ENCODE data around the gene SEPTIN3.
A peak's percentile ranks its signal among the peaks of the same experiment; 100 is the strongest.

SEPTIN3 gene

DNA sequence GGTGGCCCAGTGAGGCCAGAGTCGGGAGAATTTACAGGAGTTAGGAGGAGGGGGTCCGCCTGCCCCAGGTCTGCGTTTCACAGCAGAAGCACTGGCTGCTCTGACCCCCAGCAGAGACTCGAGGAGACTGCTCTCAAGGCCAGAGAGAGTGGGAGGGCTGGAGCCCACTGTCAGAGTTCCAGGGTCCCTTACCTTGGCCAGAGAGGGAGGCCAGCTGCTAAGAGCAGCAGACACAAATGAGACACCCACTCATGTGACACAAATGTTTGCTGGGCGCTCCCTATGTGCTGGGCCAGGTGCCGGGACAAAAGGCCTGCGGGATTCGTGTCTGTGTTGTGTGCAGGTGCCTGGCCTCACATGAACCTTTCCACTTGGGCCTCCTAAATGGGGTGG lies 39.8 kb upstream of the SEPTIN3 start:
- H3K27ac ChIP-seq (ENCODE audit: low read length) = peak overlapping the region; percentile 33; the same call in 1 of the 2 replicates
- H3K4me2 ChIP-seq (ENCODE audit: low read length) = 0 out of 2 replicates have a peak overlapping the region, but pooled peaks have one; percentile 3
- peaks cover 71% of the 10 kb centered on the region for H3K4me1 ChIP-seq (ENCODE audit: low read length)
- no peaks in the 10 kb centered on the region for H3K9me3 ChIP-seq (ENCODE audit: insufficient read depth, low read length)
- H3K4me3 ChIP-seq (ENCODE audit: low read length) = no peak overlapping the region
- H3K36me3 ChIP-seq (replicated peaks; ENCODE audit: low read depth, low read length) = peaks cover 4% of the 10 kb centered on the region
- no peaks in the 10 kb centered on the region for H4K20me1 ChIP-seq (ENCODE audit: insufficient read depth, low read length)
- H3K27me3 ChIP-seq (ENCODE audit: low read depth, low read length) = peaks cover 13% of the 10 kb centered on the region
- no peaks in the 10 kb centered on the region for H3K79me2 ChIP-seq (ENCODE audit: low read length)
- no peak overlapping the region for H3K9ac ChIP-seq (ENCODE audit: low read length)
- no peak overlapping the region for H2AFZ ChIP-seq (ENCODE audit: low read depth, low read length)
- TF ChIP-seq, protein P1, sequence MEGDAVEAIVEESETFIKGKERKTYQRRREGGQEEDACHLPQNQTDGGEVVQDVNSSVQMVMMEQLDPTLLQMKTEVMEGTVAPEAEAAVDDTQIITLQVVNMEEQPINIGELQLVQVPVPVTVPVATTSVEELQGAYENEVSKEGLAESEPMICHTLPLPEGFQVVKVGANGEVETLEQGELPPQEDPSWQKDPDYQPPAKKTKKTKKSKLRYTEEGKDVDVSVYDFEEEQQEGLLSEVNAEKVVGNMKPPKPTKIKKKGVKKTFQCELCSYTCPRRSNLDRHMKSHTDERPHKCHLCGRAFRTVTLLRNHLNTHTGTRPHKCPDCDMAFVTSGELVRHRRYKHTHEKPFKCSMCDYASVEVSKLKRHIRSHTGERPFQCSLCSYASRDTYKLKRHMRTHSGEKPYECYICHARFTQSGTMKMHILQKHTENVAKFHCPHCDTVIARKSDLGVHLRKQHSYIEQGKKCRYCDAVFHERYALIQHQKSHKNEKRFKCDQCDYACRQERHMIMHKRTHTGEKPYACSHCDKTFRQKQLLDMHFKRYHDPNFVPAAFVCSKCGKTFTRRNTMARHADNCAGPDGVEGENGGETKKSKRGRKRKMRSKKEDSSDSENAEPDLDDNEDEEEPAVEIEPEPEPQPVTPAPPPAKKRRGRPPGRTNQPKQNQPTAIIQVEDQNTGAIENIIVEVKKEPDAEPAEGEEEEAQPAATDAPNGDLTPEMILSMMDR (IDR thresholded peaks at IDR 0.05; ENCODE audit: low read depth, low read length) = no peak
- no peak for TF ChIP-seq EZH2phosphoT487 (IDR thresholded peaks at IDR 0.05; ENCODE audit: low read depth)

DNA sequence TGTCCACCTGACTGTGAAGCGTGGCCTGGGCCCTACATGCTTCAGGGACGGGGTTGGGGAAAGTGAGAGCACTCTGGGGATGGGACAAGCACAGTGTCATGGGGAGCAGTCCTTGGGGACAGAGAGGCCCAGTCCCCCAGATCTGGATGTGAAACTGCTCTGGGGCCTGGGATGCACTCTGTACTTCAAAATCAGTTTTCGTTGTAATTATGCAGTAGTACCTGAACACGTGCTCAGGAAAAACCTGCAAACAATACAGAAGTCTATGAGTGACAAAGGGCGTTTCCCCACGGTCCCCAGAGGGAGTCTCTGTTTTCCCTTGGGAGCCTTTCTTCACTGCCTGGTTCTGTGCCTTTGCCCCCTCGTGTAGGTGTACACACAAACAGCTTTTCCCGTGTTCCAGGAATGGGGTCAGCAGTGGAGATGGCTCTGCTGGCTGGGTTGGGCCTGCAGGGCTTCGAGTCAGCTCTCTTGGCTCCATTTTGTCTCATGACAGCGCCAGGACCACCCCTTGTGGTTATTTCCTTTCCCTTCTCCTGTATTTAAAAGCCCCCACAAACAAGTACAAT lies 37.5 kb upstream of the SEPTIN3 start:
- Histone ChIP-seq H3K9ac (ENCODE audit: low read length) (no peak overlapping the region; the same call in 1 of the 2 replicates), H3K27ac (ENCODE audit: low read length) (peak overlapping the region; percentile 51), H3K4me3 (ENCODE audit: low read length) (no peak overlapping the region), H3K36me3 (replicated peaks; ENCODE audit: low read depth, low read length) (peaks cover 11% of the 10 kb centered on the region), H3K79me2 (ENCODE audit: low read length) (no peaks in the 10 kb centered on the region), H2AFZ (ENCODE audit: low read depth, low read length) (no peak overlapping the region), H4K20me1 (ENCODE audit: insufficient read depth, low read length) (no peaks in the 10 kb centered on the region; the same call in 1 of the 2 replicates), H3K4me2 (ENCODE audit: low read length) (peak overlapping the region; percentile 48), H3K27me3 (ENCODE audit: low read depth, low read length) (peaks cover 3% of the 10 kb centered on the region; the same call in 1 of the 2 replicates), H3K9me3 (ENCODE audit: insufficient read depth, low read length) (no peaks in the 10 kb centered on the region), H3K4me1 (ENCODE audit: low read length) (peaks cover 76% of the 10 kb centered on the region)
- no peak for TF ChIP-seq EZH2phosphoT487 (IDR thresholded peaks at IDR 0.05; ENCODE audit: low read depth)
- TF ChIP-seq, protein P1 (IDR thresholded peaks at IDR 0.05; ENCODE audit: low read depth, low read length) = no peak

DNA sequence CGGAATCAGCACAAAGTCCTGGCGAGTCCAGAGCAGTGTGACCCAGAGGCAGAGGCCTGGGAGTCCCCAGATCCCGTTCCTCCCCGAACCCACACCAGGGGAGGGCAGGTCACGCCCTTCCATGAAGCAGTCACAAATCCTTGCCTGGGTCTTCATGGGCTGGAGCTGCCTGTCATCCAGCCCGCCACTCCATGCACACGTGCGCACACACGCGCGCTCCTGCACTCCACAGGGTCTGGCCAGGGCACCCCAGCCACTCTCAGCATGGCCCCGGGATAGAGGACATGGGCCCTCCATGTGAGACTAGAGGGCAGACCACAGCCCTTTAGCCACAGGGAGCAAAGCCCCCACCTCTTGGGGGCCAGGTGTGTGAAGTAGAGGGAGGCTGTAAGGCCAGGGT lies 36.9 kb upstream of the SEPTIN3 start:
- H3K4me1 ChIP-seq (ENCODE audit: low read length) = peaks cover 76% of the 10 kb centered on the region
- H3K36me3 ChIP-seq (replicated peaks; ENCODE audit: low read depth, low read length) = peaks cover 17% of the 10 kb centered on the region
- no peaks in the 10 kb centered on the region for H3K79me2 ChIP-seq (ENCODE audit: low read length)
- H3K9ac ChIP-seq (ENCODE audit: low read length) = no peak overlapping the region
- no peak overlapping the region for H3K4me3 ChIP-seq (ENCODE audit: low read length)
- H3K4me2 ChIP-seq (ENCODE audit: low read length) = peak overlapping the region; percentile 48; the same call in 1 of the 2 replicates
- no peaks in the 10 kb centered on the region for H3K9me3 ChIP-seq (ENCODE audit: insufficient read depth, low read length)
- H2AFZ ChIP-seq (ENCODE audit: low read depth, low read length) = no peak overlapping the region
- no peaks in the 10 kb centered on the region; the same call in 1 of the 2 replicates for H4K20me1 ChIP-seq (ENCODE audit: insufficient read depth, low read length)
- TF ChIP-seq, protein P1 (IDR thresholded peaks at IDR 0.05; ENCODE audit: low read depth, low read length) = no peak
- TF ChIP-seq EZH2phosphoT487 (IDR thresholded peaks at IDR 0.05; ENCODE audit: low read depth) = no peak
- H3K27ac ChIP-seq (ENCODE audit: low read length) = peak overlapping the region; percentile 51
- no peaks in the 10 kb centered on the region; the same call in 1 of the 2 replicates for H3K27me3 ChIP-seq (ENCODE audit: low read depth, low read length)

DNA sequence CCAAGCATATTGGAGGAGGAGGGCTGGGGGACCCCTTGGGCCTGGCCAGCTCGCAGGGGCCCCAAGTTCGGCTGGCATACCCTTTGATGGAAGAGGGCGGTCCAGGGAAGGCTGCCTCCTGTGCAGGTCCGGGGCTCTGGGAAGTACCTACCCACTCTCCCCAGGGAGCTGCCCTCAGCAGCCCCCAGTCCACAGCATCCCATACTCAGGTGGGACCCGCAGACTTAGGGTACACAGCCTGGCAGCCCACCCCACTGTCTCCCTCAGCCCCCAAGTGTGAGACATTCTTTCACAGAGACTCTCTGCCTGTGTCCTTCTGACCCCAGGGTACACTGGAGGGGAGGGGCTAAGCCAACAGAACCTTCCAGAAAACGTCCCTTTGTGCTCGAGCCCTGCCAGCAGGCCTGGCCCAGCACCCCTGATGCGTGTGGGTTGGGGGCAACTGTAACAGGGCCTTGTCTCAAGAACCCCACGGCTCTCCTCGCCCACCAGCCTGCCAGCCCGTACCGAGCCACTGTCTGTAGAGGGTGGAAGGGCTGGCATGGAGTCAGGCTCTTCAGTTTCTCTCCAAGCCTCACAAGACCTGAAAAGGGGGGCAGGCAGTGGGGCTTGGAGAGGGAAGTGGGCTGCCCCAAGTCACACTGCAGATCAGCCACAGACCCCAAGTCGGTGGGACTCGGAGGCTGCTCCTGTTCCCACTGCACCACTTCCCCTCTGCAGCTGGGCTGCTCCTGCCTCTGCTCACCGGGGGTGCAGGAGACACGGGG lies 35.6 kb upstream of the SEPTIN3 start:
- Histone ChIP-seq H3K4me3 (ENCODE audit: low read length) (no peak overlapping the region), H3K36me3 (replicated peaks; ENCODE audit: low read depth, low read length) (peaks cover 21% of the 10 kb centered on the region), H3K27ac (ENCODE audit: low read length) (no peak overlapping the region), H3K4me1 (ENCODE audit: low read length) (peaks cover 66% of the 10 kb centered on the region), H3K4me2 (ENCODE audit: low read length) (no peak overlapping the region), H2AFZ (ENCODE audit: low read depth, low read length) (no peak overlapping the region), H3K9me3 (ENCODE audit: insufficient read depth, low read length) (no peaks in the 10 kb centered on the region), H3K79me2 (ENCODE audit: low read length) (no peaks in the 10 kb centered on the region; the same call in 1 of the 2 replicates), H3K9ac (ENCODE audit: low read length) (no peak overlapping the region), H3K27me3 (ENCODE audit: low read depth, low read length) (no peaks in the 10 kb centered on the region), H4K20me1 (ENCODE audit: insufficient read depth, low read length) (no peaks in the 10 kb centered on the region; the same call in 1 of the 2 replicates)
- TF ChIP-seq EZH2phosphoT487 (IDR thresholded peaks at IDR 0.05; ENCODE audit: low read depth) = no peak

Data from OCI-LY3 (cell line).